Thymus (tissue), 11 donors: ENCODE measurements around the gene FAM168A. TPM values are rescaled to one million over a fixed set of nuclear protein-coding genes. Genes with fewer than 3 reads are reported as not detected.

Experiments used
- DNase-seq, 9 donors: peaks; one replicate each; pipeline ENCODE4 v3.0.0-alpha.2; 2013; ENCODE audit warnings: low spot score in 9 of 9, low read depth in 6 of 9, missing footprints in 1 of 9
- H3K27ac ChIP-seq, 2 donors: one replicate each; pipeline ENCODE4 v1.5.1; 2013; ENCODE audit warnings: control low read depth in 1 of 2, low read depth in 1 of 2, low read length in 1 of 2, mild to moderate bottlenecking in 1 of 2, moderate library complexity in 1 of 2
- H3K27me3 ChIP-seq, 2 donors: one replicate each; pipeline ENCODE4 v1.5.1; 2013; ENCODE audit warnings: low read length in 1 of 2; ENCODE audit not compliant: control insufficient read depth in 2 of 2, insufficient read depth in 1 of 2
- H3K36me3 ChIP-seq, 2 donors: one replicate each; pipeline ENCODE4 v1.5.1; 2013; ENCODE audit warnings: low read length in 1 of 2, mild to moderate bottlenecking in 1 of 2, moderate library complexity in 1 of 2; ENCODE audit not compliant: control insufficient read depth in 2 of 2, insufficient read depth in 2 of 2
- H3K4me1 ChIP-seq, 2 donors: one replicate each; pipeline ENCODE4 v1.5.1; 2013; ENCODE audit warnings: low read length in 2 of 2; ENCODE audit not compliant: control insufficient read depth in 2 of 2, insufficient read depth in 2 of 2
- H3K4me3 ChIP-seq, 2 donors: one replicate each; pipeline ENCODE4 v1.5.1; 2013; ENCODE audit warnings: low read length in 2 of 2, control low read depth in 1 of 2, mild to moderate bottlenecking in 1 of 2
- H3K9me3 ChIP-seq, 2 donors: one replicate each; pipeline ENCODE4 v1.5.1; 2013; ENCODE audit warnings: low read length in 1 of 2, mild to moderate bottlenecking in 1 of 2; ENCODE audit not compliant: control insufficient read depth in 2 of 2, insufficient read depth in 1 of 2
- WGBS: extraction: QIAGEN DNeasy Blood & Tissue Kit; methylation state at CpG from one replicate; pipeline ENCODE4 v1.1.7; 2013; 5-methylcytosine and 5-hydroxymethylcytosine counted together
- polyA plus RNA-seq: library from polyadenylated mRNA; stranded (reverse); fragments of 200-250 nt; gene quantifications from one replicate; pipeline ENCODE4 v1.2.3, GENCODE V29; 2013
- total RNA-seq: library from RNA; stranded (reverse); fragments of 120-200 nt; gene quantifications from one replicate; pipeline ENCODE4 v1.2.4, GENCODE V29; 2013
- donor health status: healthy.

The FAM168A gene
- total and polyA plus RNA-seq, 2 donors: 6.8 to 9.7 TPM

DNA sequence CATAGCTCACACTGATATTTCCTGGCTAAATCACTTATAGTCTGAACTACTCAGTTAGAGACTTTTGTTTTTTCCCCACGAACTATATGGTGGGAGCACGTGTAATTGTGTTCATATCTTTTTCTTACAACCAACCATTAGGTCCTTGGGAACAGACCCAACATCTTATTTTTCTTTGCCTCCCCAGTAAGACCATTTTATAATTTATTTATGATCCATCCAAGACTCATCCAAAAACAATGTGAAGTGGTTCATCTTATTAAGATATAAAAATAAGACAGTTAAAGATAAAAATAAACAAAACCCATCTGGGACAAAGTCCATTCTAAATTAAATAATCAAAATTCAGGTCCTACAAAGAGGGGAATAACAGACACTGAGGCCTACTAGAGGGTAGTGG lies 90.8 kb downstream of the FAM168A start:
- Histone ChIP-seq H3K27ac (no peak overlapping the region), H3K36me3 (no peaks in the 10 kb centered on the region), H3K4me1 (no peaks in the 10 kb centered on the region), H3K4me3 (no peak overlapping the region), H3K27me3 (no peaks in the 10 kb centered on the region), H3K9me3 (no peaks in the 10 kb centered on the region)
- no peak for DNase-seq
- WGBS: 79% methylated on average over 2 of the region's 2 CpGs

DNA sequence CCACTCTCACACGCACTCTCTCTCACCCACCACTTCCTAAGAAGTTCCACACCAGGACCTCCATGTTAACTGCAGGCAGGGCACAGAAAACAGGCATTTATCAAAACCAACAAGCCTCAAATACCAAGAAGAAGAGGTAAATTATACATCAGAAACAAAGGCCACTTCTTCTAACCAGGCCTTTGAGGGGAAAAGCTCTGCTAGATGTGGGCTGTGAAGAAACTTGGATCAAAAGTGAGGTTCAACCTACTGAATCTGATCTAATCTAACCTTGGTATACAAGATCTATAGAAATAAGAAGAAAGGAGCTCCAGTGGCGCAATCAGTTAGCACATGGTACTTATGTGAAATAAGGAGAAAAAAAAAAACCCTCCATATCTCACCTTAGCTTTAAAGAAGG lies 91.9 kb downstream of the FAM168A start:
- no peak for DNase-seq
- Histone ChIP-seq H3K4me1 (no peaks in the 10 kb centered on the region), H3K9me3 (no peaks in the 10 kb centered on the region), H3K4me3 (no peak overlapping the region), H3K36me3 (no peaks in the 10 kb centered on the region), H3K27me3 (no peaks in the 10 kb centered on the region), H3K27ac (no peak overlapping the region)
- WGBS: 53% methylated on average over 2 of the region's 2 CpGs

DNA sequence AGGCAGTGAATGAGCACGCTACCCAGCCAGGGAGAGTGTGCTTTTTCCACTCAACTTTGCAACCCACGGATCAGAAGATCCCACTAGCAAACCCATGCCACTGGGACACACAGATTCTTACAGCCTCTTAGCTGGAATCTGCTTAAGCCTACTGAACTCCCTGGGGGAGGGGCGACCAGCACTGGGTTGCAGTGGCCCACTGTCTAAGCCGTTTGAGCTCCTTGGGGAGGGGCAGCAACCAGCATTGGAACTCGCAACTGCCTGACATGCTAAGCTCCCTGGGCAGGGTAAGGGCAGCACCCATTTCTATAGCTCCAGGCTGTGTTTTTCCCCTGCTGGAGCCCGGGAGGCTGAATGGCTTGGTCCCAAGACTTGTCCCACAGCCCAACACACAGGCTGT lies 99.6 kb downstream of the FAM168A start:
- no peaks in the 10 kb centered on the region for H3K27me3 ChIP-seq
- H3K9me3 ChIP-seq: no peaks in the 10 kb centered on the region
- no peak for DNase-seq

DNA sequence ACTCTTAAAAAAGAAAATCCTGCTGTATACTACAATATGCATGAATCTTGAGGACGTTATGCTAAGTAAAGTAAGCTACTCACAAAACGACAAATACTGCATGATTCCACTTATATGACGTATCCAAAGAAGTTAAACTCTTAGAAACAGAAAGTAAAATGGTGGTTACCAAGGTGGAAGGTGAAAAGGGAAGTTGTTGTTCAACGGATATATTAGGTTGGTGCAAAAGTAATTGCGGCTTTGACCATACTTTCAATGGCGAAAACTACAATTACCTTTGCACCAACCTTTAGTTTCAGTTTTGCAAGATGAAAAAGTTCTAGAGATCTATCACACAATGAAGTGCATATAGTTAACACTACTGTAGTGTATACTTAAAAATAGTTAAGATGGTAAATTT lies 101.8 kb downstream of the FAM168A start:
- 90% methylated on average over 6 of the region's 6 CpGs for WGBS
- DNase-seq: no peak
- H3K27me3 ChIP-seq: no peaks in the 10 kb centered on the region
- H3K27ac ChIP-seq: no peak overlapping the region
- no peak overlapping the region for H3K4me3 ChIP-seq
- H3K4me1 ChIP-seq: no peaks in the 10 kb centered on the region
- H3K9me3 ChIP-seq: no peaks in the 10 kb centered on the region
- no peaks in the 10 kb centered on the region for H3K36me3 ChIP-seq

More for the DNA sequence above, 99.6 kb downstream of the FAM168A start:
- WGBS: 96% methylated on average over 6 of the region's 6 CpGs
- no peak overlapping the region for H3K27ac ChIP-seq
- no peak overlapping the region for H3K4me3 ChIP-seq
- H3K4me1 ChIP-seq: no peaks in the 10 kb centered on the region
- H3K36me3 ChIP-seq: no peaks in the 10 kb centered on the region

DNA sequence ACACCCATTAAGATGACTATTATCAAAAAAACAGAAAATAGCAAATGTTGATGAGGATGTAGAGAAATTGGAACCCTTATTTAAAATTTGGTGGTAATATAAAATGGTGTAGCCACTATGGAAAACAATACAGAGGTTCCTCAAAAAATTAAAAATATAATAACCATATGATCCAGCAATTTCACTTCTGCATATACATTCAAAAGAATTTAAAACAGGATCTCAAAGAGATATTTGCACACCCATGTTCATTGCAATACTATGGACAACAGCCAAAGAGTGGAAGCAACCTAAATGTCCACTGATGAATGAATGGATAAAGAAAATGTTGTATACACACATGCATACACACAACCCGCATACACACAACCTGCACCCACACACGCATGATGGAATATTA lies 102.2 kb downstream of the FAM168A start:
- 98% methylated on average over 2 of the region's 2 CpGs for WGBS
- H3K36me3 ChIP-seq: no peaks in the 10 kb centered on the region
- H3K4me1 ChIP-seq: no peaks in the 10 kb centered on the region
- H3K27me3 ChIP-seq: no peaks in the 10 kb centered on the region
- no peak for DNase-seq
- no peak overlapping the region for H3K27ac ChIP-seq
- H3K9me3 ChIP-seq: no peaks in the 10 kb centered on the region
- no peak overlapping the region for H3K4me3 ChIP-seq

DNA sequence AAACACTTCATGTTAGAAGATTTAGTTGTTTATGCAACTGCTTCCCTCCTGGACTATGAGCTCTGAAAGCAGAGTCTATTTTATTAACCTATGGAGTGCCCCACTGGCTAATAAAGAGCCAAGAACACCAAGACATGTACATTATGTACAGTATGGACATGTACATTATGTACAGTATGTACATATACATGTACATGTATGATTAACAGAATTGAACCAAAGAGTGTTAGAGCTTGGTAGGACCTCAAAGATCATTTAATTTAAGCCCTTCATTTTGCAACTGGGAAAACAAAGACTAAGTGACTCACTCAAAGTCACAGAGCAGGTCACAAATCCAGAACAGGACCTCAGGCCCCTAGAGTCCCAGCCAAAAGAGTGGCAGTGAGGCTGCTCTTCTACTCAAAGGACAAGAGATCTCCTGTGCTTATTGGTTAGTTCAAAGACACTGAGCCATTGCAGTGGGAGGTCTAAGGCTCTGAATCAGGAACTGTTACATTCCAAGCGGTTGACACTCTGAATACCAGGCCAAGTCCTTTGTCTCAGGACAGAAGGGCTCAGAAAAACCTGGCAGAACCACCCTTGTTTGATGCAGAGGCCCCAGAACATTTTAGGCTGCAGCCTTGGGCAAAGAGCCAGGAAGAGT lies 103.8 kb downstream of the FAM168A start:
- Histone ChIP-seq H3K4me1 (no peaks in the 10 kb centered on the region), H3K27ac (no peak overlapping the region), H3K4me3 (no peak overlapping the region), H3K36me3 (no peaks in the 10 kb centered on the region), H3K27me3 (no peaks in the 10 kb centered on the region), H3K9me3 (no peaks in the 10 kb centered on the region)
- no peak for DNase-seq
- WGBS: 99% methylated on average over 1 of the region's 1 CpG

DNA sequence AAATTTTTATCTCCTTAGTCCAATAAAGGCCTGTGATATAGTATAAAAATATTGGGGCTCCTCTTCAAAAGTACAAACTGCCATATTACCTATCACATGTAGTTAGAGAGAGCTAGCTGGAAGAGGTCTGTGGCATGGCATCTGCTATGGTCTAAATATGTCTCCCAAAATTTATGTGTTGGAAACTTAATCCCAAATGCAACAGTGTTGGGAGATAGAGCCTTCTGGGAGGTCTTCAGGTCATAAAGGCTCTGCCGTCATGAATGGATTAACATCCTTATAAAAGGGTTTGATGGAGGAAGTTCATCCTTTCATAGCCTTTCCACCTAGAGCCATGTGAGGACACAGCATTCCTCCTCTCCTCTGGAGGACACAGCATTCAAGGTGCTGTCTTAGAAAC lies 116.3 kb downstream of the FAM168A start:
- H3K27ac ChIP-seq: no peak overlapping the region
- no peak overlapping the region for H3K4me3 ChIP-seq
- H3K9me3 ChIP-seq: no peaks in the 10 kb centered on the region
- WGBS: 100% methylated on average over 1 of the region's 1 CpG
- no peaks in the 10 kb centered on the region for H3K27me3 ChIP-seq
- no peak for DNase-seq
- no peaks in the 10 kb centered on the region for H3K36me3 ChIP-seq
- no peaks in the 10 kb centered on the region for H3K4me1 ChIP-seq

DNA sequence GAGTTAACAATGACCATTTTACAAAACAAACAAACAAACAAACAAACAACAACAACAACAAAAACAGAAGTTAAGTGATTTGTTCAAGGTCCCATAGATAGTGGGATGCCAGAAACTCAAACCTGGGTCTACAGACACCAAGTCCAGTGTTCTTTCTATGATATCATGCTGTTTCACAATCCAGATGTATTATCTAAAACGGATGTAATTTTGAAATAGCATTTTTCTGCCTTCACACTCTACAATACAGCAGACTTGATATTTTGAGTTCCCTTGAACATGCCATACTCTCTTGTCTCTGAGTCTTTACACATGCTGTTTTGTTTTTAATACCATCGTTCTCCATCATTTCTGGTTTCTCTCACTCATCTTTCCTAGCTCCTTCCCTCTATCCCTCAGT lies 117.2 kb downstream of the FAM168A start:
- no peaks in the 10 kb centered on the region for H3K9me3 ChIP-seq
- no peaks in the 10 kb centered on the region for H3K36me3 ChIP-seq
- no peak overlapping the region for H3K27ac ChIP-seq
- WGBS: 94% methylated on average over 2 of the region's 2 CpGs
- no peak for DNase-seq
- H3K27me3 ChIP-seq: no peaks in the 10 kb centered on the region
- no peaks in the 10 kb centered on the region for H3K4me1 ChIP-seq
- H3K4me3 ChIP-seq: no peak overlapping the region

DNA sequence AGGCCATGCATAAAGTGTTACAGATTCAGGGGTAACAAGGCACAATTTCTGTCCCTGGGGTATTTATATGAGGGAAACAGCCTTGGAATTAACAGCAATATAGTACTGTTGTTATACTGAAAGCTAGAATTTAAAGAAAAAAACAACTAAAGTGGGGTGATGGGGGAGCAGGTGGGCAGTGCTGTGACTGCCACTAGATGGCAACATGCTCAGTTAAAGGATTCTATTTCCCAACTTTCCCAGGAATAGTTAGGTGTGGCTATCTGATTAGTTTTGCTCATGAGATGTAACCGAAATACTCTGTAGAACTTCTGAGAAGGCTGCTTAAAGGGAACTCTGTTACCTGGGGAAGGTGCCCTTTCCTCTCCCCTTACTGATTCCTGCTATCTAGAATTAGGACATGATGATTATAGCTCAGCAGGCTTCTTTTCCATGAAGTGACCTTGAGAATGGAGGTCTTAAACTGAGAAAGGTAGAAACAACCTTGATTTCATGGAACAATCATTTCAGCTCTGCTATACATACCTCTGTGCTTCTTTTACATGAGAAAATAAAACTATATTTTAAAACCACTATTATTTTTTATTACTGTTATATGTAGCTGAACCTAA lies 119.1 kb downstream of the FAM168A start:
- Histone ChIP-seq H3K36me3 (no peaks in the 10 kb centered on the region), H3K4me3 (no peak overlapping the region), H3K4me1 (no peaks in the 10 kb centered on the region), H3K27me3 (no peaks in the 10 kb centered on the region), H3K9me3 (no peaks in the 10 kb centered on the region), H3K27ac (no peak overlapping the region)
- DNase-seq: no peak
- WGBS: 86% methylated on average over 1 of the region's 1 CpG
